GM12864 (cell line): Measurements from ENCODE around the gene ZNFX1.
"Not testable (repeated sequence)": the region's sequence is repeated elsewhere in the genome, so short reads cannot be mapped to it uniquely, and the experiment has no call there.

Experiments
- DNase-seq: peaks from one replicate; pipeline ENCODE4 v3.0.0-alpha.2; 2011; ENCODE audit warnings: low read depth
- H3K4me3 ChIP-seq: 2 replicates; pipeline ENCODE4 v1.5.1; 2011; ENCODE audit warnings: mild to moderate bottlenecking, low read depth, low read length, control low read depth
- TF ChIP-seq, protein P1 (sequence below): IDR thresholded peaks from 2 replicates; pipeline ENCODE4 v1.5.1; 2011; ENCODE audit warnings: low read depth, mild to moderate bottlenecking, moderate library complexity, low read length, control low read depth, inconsistent platforms; ENCODE audit errors: missing control alignments

Gene ZNFX1

DNA sequence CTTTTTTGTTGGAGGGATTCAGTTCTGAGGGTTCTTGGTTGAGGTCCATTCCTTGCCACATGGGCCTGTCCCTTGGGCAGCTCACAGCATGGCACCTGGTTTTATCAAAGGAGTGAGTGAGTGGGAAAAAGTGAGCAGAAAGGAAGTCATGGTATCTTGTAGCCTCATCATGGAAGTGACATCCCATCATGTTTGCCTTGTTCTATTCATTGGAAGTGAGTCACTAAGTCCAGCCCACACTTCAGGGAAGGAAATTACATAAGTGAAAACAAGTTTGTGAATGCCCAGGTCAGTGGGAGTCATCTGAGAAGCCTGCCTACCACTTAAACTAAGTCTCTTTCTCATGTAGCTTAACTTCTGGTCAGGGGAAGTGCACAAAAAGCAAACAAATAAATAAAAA lies 32.8 kb upstream of the ZNFX1 start:
- TF ChIP-seq, protein P1, sequence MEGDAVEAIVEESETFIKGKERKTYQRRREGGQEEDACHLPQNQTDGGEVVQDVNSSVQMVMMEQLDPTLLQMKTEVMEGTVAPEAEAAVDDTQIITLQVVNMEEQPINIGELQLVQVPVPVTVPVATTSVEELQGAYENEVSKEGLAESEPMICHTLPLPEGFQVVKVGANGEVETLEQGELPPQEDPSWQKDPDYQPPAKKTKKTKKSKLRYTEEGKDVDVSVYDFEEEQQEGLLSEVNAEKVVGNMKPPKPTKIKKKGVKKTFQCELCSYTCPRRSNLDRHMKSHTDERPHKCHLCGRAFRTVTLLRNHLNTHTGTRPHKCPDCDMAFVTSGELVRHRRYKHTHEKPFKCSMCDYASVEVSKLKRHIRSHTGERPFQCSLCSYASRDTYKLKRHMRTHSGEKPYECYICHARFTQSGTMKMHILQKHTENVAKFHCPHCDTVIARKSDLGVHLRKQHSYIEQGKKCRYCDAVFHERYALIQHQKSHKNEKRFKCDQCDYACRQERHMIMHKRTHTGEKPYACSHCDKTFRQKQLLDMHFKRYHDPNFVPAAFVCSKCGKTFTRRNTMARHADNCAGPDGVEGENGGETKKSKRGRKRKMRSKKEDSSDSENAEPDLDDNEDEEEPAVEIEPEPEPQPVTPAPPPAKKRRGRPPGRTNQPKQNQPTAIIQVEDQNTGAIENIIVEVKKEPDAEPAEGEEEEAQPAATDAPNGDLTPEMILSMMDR = no peak
- no peak for DNase-seq
- no peak overlapping the region for H3K4me3 ChIP-seq

DNA sequence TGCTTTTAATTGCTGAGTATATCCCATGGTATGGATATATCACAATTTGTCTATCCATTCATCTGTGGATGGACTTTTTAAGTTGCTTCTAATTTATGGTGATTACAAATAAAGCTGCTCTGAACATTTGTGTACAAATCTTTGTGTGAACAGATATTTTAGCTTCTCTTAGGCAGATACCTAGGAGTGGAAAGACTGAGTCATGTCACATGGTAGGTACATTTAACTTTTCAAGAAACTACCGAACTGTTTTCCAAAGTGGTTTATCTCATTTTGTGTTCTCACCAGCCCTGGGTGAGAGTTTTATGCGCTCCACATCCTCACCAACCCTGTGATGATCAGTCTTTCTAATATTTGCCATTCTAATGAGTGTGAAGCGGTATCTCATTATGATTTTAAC lies 31.0 kb upstream of the ZNFX1 start:
- DNase-seq = no peak
- no peak overlapping the region for H3K4me3 ChIP-seq
- TF ChIP-seq, protein P1 = no peak

DNA sequence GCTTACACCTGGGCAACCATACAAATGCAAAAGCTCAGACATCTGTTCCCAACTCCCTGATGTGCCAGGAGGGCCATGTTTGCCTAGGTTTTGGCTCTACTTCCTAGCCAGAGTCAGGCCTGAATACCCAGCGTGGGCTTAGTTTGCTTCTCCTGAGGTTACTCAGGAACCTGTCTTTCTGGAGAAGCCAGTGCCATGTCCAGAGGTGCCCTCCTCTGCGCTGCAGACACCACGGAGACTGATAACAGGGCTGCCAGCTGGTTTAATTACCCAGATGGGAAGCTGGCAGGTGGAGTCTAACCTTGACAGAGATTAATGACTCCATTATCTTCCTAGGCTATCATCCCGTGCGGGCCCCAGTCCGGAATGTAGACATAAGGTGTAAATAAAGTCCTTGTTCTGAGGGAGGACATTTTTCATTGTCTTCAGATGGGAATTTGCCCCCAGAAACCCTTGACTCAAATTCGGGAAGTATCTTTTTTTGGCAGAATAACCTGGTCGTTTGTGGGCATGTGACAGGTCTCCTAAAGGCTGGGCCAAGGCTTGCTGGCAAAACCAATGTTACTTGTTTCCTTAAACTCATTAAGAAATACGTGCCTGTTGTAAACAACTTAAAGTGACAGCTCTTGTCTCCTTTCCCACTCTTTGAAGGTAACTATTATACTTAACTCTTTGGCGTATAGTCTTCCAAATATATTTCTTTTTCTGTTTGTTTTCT lies 29.2 kb upstream of the ZNFX1 start:
- TF ChIP-seq, protein P1 = no peak
- no peak for DNase-seq
- H3K4me3 ChIP-seq = no peak overlapping the region

DNA sequence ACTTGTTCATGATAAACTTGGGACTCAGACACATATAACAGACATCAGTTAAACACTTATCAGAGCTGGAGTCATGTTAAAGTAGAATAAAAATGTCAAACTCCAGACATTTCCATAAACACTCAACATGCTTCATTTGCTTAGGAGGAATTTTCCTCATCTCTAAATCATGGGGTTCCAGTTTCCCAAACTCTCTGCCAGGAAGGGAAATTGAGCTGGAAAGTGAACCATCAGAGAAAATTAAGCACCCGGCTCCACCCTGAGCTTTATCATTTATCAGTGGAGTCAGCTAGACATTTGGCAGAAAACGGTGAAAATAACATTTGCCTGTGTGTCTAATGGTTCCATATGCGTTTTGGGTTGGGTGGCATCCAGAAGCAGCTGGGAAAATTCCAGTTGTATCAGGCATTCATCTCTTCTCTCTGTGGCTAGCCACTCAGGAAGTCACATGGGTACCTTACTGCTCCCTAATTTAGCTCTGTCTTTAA lies 25.3 kb upstream of the ZNFX1 start:
- no peak overlapping the region for H3K4me3 ChIP-seq
- no peak for DNase-seq
- TF ChIP-seq, protein P1 = no peak

DNA sequence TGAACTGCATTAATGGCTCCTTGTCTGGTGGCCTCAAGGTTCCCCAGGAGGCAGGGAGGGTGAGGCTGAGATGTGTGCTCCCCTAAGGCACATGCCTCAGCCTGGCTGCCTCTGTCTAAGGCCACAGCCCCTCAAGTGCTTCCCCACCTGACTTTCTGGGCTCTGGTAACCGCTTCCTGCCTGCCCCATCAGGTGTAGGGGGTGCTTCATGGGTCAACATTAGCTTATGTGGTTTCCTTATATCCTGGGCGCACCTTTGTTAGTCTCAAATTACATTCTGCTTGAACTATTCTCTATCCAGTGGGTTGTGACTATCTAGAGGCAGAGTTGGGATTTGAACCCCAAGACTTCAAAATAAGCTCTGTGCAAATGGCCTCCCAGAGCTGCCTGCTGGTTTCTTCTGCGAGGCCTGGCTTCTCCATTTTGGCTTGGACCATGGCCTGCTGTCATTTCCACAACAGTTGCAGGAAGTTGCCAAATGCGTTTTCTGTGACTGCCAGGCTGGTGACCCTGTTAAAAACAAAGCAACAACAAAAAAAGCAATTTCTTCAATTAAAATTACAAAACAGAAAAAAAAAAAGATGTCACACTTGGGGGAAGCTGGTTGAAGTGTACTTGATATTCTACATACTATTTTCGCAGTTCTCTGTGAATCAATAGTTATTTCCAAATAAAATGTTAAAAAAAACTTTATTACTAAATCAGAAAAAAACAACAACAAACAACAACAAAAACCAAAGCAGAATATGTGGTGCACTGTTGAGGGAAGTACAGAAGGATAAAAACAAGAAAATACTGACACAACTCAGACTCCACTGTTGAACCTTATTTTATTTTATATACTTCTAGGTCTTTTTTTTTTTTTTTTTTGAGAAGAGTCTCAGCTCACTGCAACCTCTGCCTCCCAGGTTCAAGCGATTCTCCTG lies 20.0 kb upstream of the ZNFX1 start:
- no peak overlapping the region for H3K4me3 ChIP-seq
- TF ChIP-seq, protein P1 = no peak
- no peak for DNase-seq

DNA sequence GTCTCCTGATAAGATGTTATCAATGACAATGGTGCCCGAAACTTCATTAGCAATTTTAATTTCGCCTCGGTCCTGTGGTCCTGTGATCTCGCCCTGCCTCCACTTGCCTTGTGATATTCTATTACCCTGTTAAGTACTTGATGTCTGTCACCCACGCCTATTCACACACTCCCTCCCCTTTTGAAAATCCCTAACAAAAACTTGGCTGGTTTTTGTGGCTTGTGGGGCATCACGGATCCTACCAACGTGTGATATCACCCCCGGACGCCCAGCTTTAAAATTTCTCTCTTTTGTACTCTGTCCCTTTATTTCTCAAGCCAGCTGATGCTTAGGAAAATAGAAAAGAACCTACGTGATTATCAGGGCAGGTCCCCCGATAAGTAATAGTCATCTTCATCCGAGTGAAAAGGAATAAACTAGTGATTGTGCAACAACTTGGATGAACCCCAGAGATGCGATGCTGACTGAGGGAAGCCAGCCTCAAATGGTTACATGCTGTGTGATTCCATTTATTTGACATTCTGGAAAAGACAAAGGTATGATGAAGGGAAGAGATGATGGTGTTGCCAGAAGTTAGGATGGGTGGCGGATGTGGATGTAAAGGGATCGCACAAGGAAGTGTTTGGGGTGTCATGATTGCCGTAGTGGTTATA lies 16.3 kb upstream of the ZNFX1 start:
- not testable (repeated sequence) for H3K4me3 ChIP-seq, DNase-seq

DNA sequence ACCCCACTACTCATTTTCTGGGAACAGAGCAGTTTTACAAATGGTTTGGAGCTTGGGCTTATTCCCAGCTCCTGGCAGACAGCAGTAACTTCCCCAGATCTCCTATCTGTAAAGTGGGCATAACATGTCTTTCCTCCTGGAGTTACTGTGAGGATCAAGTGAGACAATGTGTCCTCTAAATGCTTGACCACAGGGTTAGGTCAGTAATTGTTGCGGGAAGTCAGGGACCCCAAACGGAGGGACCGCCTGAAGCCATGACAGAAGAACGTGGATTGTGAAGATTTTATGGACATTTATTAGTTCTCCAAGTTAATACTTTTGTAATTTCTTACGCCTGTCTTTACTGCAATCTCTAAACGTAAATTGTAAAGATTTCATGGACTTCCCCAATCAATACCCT lies 15.3 kb upstream of the ZNFX1 start:
- TF ChIP-seq, protein P1 = no peak
- H3K4me3 ChIP-seq = no peak overlapping the region
- no peak for DNase-seq
